ENCODE measurements around the gene PMFBP1. TPM values are rescaled to one million over a fixed set of nuclear protein-coding genes. Genes with fewer than 3 reads are reported as not detected.

Gene PMFBP1
- total and polyA plus RNA-seq, 10 of the 15 experiments (the other 5 are each of a cell fraction or from before 2014, with no cell fraction given) = 0.40 to 2.3 (median 1.1) TPM

DNA sequence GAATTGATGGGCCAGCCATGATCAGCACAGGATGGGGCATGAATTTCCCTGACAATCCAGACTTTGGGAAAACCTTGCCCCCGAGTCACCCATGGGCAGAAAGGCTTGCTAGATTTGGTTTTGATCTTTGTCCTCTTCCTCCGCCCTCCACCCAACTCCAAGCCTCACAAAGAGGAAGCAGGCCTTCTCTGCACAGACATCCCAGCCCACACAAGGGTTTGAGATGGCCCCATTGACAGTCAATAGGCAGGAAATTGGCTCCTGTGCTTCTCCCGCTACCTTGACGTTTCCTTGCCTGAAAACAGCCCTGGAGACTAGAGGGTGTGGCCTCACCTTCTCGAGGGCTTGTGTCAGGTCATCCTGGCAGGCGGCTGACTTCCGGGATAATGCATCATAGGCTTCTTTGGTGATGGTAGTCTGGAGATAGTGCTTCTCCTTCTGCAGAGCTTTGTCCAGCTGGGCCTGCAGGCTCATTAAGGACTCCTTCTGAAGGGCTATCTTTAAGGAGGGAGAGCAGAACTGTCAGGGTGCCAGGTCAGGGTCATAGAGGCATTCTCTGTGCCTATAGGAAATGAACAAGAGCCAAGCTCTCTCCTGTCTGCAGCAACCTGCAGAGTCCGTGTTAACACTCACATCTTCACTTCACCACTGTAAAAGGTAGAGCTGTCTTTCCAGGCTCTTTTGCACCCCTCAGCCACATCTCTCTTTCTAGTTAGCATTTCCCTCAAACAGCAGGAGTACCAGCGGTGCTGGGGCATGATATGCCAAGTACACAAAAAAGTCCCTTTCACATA lies 46.1 kb downstream of the PMFBP1 start:
- Histone ChIP-seq H3K36me3 (ENCODE audit: control insufficient read depth in 2 of 2, insufficient read depth in 2 of 2, low read length in 1 of 2) (no peaks in the 10 kb centered on the region), H3K9ac (ENCODE audit: control insufficient read depth, insufficient read depth, low read length) (no peak overlapping the region), H3K4me1 (ENCODE audit: control insufficient read depth, insufficient read depth, low read length) (no peaks in the 10 kb centered on the region; the same call in 1 of the 2 replicates), H4K20me1 (ENCODE audit: control insufficient read depth, insufficient read depth) (no peaks in the 10 kb centered on the region), H3K4me3 (no peak overlapping the region), H3K27ac (ENCODE audit: control insufficient read depth, insufficient read depth) (no peak overlapping the region), H3K9me3 (replicated peaks; ENCODE audit: control insufficient read depth, insufficient read depth, low read length) (no peaks in the 10 kb centered on the region), H3K27me3 (replicated peaks in 1 of 2; ENCODE audit: control insufficient read depth in 2 of 2, insufficient read depth in 2 of 2, low read length in 1 of 2) (no peaks in the 10 kb centered on the region), H3K4me2 (ENCODE audit: control insufficient read depth, insufficient read depth) (no peak overlapping the region), H2AFZ (ENCODE audit: control insufficient read depth, low read depth, low read length) (peak overlapping the region; percentile 9; the same call in 1 of the 2 replicates), H3K79me2 (ENCODE audit: control insufficient read depth, insufficient read depth, low read length) (no peaks in the 10 kb centered on the region)
- in situ Hi-C loops (cut with MboI) = loop anchor here (10.0 kb wide), 1 partner anchor 1829 kb away; no protein-coding TSS in a partner anchor
- intact Hi-C loops (cut with micrococcal nuclease; ENCODE audit: unreplicated experiment) = loop anchor here (1.0 to 10.0 kb wide), 4 partner anchors 119 to 1406 kb away; no protein-coding TSS in a partner anchor
- no TSS peak for BruUV-seq (replicated peaks)
- WGBS (ENCODE audit: insufficient coverage, insufficient replicate concordance, low lambda C conversion rate, missing lambda C conversion rate) = 46% methylated on average over 9 of the region's 9 CpGs
- FAIRE-seq (no peak), ATAC-seq (peak; percentile 54), DNase-seq (ENCODE audit: low read depth, low spot score) (no peak)
- ChIA-PET POLR2A (no interaction called here), SMC1A (ENCODE audit: uncharacterized antibody, unreplicated experiment) (interaction anchor here (1.0 to 4.9 kb wide), 7 partner anchors 96 to 1753 kb away, joined by 3 to 38 read pairs (median 4); no protein-coding TSS in a partner anchor), CTCF (interaction anchor here (0.8 to 4.5 kb wide), 34 partner anchors 8 to 1752 kb away, joined by 3 to 92 read pairs (median 4); partner anchors contain the start of gene PMFBP1), RAD21 (ENCODE audit: unreplicated experiment) (interaction anchor here (1.0 to 1.6 kb wide), 6 partner anchors 48 to 348 kb away, joined by 3 to 24 read pairs (median 4); no protein-coding TSS in a partner anchor)
- peak; percentile 57 for TF ChIP-seq SPI1 (IDR thresholded peaks at IDR 0.05; ENCODE audit: borderline replicate concordance, insufficient read depth, low read depth, low read length)
- TF ChIP-seq, protein P1, sequence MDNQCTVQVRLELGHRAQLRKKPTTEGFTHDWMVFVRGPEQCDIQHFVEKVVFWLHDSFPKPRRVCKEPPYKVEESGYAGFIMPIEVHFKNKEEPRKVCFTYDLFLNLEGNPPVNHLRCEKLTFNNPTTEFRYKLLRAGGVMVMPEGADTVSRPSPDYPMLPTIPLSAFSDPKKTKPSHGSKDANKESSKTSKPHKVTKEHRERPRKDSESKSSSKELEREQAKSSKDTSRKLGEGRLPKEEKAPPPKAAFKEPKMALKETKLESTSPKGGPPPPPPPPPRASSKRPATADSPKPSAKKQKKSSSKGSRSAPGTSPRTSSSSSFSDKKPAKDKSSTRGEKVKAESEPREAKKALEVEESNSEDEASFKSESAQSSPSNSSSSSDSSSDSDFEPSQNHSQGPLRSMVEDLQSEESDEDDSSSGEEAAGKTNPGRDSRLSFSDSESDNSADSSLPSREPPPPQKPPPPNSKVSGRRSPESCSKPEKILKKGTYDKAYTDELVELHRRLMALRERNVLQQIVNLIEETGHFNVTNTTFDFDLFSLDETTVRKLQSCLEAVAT (IDR thresholded peaks at IDR 0.05) = no peak
